ENCODE results near the gene STARD9. TPM values are rescaled to one million over a fixed set of nuclear protein-coding genes. Genes with fewer than 3 reads are reported as not detected.

The STARD9 gene
- total and polyA plus RNA-seq, 2 of the 13 experiments (the other 11 are each of a cell fraction or from before 2014, with no cell fraction given): 5.3 to 7.5 TPM

DNA sequence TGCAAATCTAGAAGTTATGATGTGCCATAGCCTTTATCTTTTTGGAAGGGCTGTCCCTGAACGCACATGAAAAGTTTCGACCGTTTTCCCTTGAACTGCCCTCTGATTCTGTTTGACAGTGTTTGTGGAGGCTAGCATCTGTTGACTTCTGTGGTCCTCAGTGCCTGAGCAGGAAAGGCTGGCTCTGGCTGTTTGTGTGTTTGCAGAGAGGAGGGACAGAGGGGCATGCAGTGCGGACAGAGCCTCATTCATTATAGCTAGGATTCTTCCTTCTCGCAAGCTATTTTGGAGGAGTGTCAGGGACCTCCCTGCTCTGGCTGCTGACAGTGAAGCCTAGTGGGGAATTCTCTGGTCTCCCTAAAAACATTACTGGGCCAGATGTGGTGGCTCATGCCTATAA is 97.0 kb downstream of the STARD9 start:
- Histone ChIP-seq H3K79me2 (ENCODE audit: insufficient read depth, low read length) (no peaks in the 10 kb centered on the region), H3K9me3 (ENCODE audit: low read length) (no peaks in the 10 kb centered on the region)
- WGBS (ENCODE audit: low lambda C conversion rate): 96% methylated on average over 5 of the region's 5 CpGs

More for the DNA sequence above, 97.0 kb downstream of the STARD9 start:
- no TSS peak for BruUV-seq (replicated peaks)
- ChIA-PET CTCF (ENCODE audit: low intra/inter-chr PET ratio, low total read pairs) (no interaction called here), POLR2A (no interaction called here)
- intact Hi-C loops (cut with micrococcal nuclease; ENCODE audit: unreplicated experiment): no loop called here
- peaks cover 6 to 35% of the 10 kb centered on the region in 2 experiments; a peak in 4 of 5 replicates for H3K36me3 ChIP-seq (replicated peaks in 1 of 2; ENCODE audit: control insufficient read depth in 1 of 2, insufficient read depth in 2 of 2, low read length in 2 of 2)
- no peak overlapping the region for H2AFZ ChIP-seq (ENCODE audit: low read length)
- H4K20me1 ChIP-seq (ENCODE audit: insufficient read depth, low read length): no peaks in the 10 kb centered on the region
- H3K9ac ChIP-seq (ENCODE audit: insufficient read depth, low read depth, low read length): no peak overlapping the region
- no peak overlapping the region for H3K4me3 ChIP-seq (replicated peaks in 1 of 3; ENCODE audit: insufficient read depth in 1 of 3, low read depth in 2 of 3, low read length in 3 of 3)
- in situ Hi-C loops (cut with HindIII; ENCODE audit: extremely low pct_ligation_motif_present, low pct_unique_long_range_greater_than_20kb): no loop called here
- H3K27ac ChIP-seq (ENCODE audit: extremely low read length, insufficient read depth, low read length): no peak overlapping the region
- ATAC-seq (no peak), FAIRE-seq (no peak), DNase-seq (ENCODE audit: low spot score) (no peak)
- H3K4me1 ChIP-seq (ENCODE audit: insufficient read depth, low read length): no peaks in the 10 kb centered on the region
- TF ChIP-seq, protein P1, sequence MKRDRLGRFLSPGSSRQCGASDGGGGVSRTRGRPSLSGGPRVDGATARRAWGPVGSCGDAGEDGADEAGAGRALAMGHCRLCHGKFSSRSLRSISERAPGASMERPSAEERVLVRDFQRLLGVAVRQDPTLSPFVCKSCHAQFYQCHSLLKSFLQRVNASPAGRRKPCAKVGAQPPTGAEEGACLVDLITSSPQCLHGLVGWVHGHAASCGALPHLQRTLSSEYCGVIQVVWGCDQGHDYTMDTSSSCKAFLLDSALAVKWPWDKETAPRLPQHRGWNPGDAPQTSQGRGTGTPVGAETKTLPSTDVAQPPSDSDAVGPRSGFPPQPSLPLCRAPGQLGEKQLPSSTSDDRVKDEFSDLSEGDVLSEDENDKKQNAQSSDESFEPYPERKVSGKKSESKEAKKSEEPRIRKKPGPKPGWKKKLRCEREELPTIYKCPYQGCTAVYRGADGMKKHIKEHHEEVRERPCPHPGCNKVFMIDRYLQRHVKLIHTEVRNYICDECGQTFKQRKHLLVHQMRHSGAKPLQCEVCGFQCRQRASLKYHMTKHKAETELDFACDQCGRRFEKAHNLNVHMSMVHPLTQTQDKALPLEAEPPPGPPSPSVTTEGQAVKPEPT (CRISPR knock-in tag; IDR thresholded peaks at IDR 0.05; ENCODE audit: low read depth): no peak
- TF ChIP-seq, protein P2, sequence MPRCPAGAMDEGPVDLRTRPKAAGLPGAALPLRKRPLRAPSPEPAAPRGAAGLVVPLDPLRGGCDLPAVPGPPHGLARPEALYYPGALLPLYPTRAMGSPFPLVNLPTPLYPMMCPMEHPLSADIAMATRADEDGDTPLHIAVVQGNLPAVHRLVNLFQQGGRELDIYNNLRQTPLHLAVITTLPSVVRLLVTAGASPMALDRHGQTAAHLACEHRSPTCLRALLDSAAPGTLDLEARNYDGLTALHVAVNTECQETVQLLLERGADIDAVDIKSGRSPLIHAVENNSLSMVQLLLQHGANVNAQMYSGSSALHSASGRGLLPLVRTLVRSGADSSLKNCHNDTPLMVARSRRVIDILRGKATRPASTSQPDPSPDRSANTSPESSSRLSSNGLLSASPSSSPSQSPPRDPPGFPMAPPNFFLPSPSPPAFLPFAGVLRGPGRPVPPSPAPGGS (CRISPR knock-in tag; IDR thresholded peaks at IDR 0.05): no peak
- TF ChIP-seq POLR2G (IDR thresholded peaks at IDR 0.05; ENCODE audit: low read depth, low read length) (no peak), ZNF160 (CRISPR knock-in tag; IDR thresholded peaks at IDR 0.05) (no peak), JUN (CRISPR knock-in tag; IDR thresholded peaks at IDR 0.05) (no peak), ZNF570 (CRISPR knock-in tag; IDR thresholded peaks at IDR 0.05; ENCODE audit: borderline replicate concordance) (no peak), ZNF260 (CRISPR knock-in tag; IDR thresholded peaks at IDR 0.05; ENCODE audit: borderline replicate concordance, low read depth) (no peak), ZNF572 (CRISPR knock-in tag; IDR thresholded peaks at IDR 0.05) (no peak)
- TF ChIP-seq, protein P3, sequence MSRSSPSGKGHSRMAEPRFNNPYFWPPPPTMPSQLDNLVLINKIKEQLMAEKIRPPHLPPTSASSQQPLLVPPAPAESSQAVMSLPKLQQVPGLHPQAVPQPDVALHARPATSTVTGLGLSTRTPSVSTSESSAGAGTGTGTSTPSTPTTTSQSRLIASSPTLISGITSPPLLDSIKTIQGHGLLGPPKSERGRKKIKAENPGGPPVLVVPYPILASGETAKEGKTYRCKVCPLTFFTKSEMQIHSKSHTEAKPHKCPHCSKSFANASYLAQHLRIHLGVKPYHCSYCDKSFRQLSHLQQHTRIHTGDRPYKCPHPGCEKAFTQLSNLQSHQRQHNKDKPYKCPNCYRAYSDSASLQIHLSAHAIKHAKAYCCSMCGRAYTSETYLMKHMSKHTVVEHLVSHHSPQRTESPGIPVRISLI (CRISPR knock-in tag; IDR thresholded peaks at IDR 0.05; ENCODE audit: borderline replicate concordance): no peak
- H3K27me3 ChIP-seq (ENCODE audit: control insufficient read depth in 1 of 2, insufficient read depth in 2 of 2, low read length in 2 of 2): no peaks in the 10 kb centered on the region
- no peak overlapping the region for H3K4me2 ChIP-seq (ENCODE audit: low read depth, low read length)
